Measurements from ENCODE around the gene KCNG2.

- TF ChIP-seq ZBTB33 (IDR thresholded peaks at IDR 0.05; ENCODE audit: extremely low read depth, insufficient replicate concordance, low read length) (no peak), SIN3A (IDR thresholded peaks at IDR 0.05; ENCODE audit: low read depth) (no peak), POLR2A (IDR thresholded peaks at IDR 0.05; ENCODE audit: borderline replicate concordance, extremely low read depth, insufficient read depth, insufficient read length) (no peak), MAX (IDR thresholded peaks at IDR 0.05) (no peak), CTCF (IDR thresholded peaks at IDR 0.05 in 2 of 3, conservative IDR thresholded peaks at IDR 0.05 in 1 of 3; ENCODE audit: borderline replicate concordance in 1 of 3, insufficient read depth in 1 of 3, low read depth in 2 of 3, low read length in 2 of 3) (no peak), EZH2 (IDR thresholded peaks at IDR 0.05) (no peak), JUND (IDR thresholded peaks at IDR 0.05) (no peak), ZNF274 (IDR thresholded peaks at IDR 0.05; ENCODE audit: low read depth, low read length) (no peak), EZH2phosphoT487 (IDR thresholded peaks at IDR 0.05; ENCODE audit: borderline replicate concordance) (no peak), ELF1 (IDR thresholded peaks at IDR 0.05; ENCODE audit: borderline replicate concordance, low read depth) (no peak), ZFX (IDR thresholded peaks at IDR 0.05) (no peak), RAD21 (IDR thresholded peaks at IDR 0.05; ENCODE audit: low read depth) (no peak), REST (IDR thresholded peaks at IDR 0.05; ENCODE audit: low read depth) (no peak)
Measured at GRCh38 chr18:79748321-79749180, 49.2 kb upstream of the KCNG2 start.

Measured in HCT116 (cell line).